Liver (tissue), 3 donors: ENCODE measurements around the gene ADAMTS5.

Source experiments
- RAD21 ChIP-seq, 2 donors: IDR thresholded peaks; 2 replicates each; pipeline ENCODE4 v1.6.1; 2016; ENCODE audit warnings: antibody characterized with exemption in 2 of 2, mild to moderate bottlenecking in 2 of 2
- SP1 ChIP-seq: IDR thresholded peaks from 2 replicates; pipeline ENCODE4 v1.6.1; 2018; ENCODE audit warnings: antibody characterized with exemption, mild to moderate bottlenecking
- TF ChIP-seq, protein P1 (sequence below): fragments of 150-350 bp; IDR thresholded peaks from 2 replicates; pipeline ENCODE4 v1.5.1; 2017; ENCODE audit warnings: improper control_type of control experiment, low read depth, low read length; ENCODE audit not compliant: missing input control
- donor health status: healthy.
- donor health status: healthy.

DNA sequence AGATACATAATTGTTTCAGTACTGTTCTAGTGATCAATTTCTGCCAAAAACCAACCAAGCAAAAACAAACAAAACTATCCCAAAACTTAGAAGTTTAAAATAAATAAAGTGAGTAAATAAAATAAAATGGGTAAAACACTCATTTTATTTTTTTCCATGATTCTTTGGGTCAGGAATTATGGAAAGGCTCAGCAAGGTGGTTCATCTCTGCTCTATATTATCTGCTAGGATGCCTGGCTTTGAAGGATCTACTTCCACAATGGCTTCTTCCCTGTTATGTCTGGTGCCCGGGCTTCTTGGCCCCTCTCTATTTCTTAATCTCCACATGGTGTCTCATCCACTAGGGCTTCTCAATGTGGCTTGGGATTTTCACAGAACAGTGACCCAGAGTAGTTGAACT, 92.5 kb downstream of the ADAMTS5 start:
- TF ChIP-seq SP1 (no peak), RAD21 (IDR thresholded peaks at IDR 0.05) (no peak)
- TF ChIP-seq, protein P1, sequence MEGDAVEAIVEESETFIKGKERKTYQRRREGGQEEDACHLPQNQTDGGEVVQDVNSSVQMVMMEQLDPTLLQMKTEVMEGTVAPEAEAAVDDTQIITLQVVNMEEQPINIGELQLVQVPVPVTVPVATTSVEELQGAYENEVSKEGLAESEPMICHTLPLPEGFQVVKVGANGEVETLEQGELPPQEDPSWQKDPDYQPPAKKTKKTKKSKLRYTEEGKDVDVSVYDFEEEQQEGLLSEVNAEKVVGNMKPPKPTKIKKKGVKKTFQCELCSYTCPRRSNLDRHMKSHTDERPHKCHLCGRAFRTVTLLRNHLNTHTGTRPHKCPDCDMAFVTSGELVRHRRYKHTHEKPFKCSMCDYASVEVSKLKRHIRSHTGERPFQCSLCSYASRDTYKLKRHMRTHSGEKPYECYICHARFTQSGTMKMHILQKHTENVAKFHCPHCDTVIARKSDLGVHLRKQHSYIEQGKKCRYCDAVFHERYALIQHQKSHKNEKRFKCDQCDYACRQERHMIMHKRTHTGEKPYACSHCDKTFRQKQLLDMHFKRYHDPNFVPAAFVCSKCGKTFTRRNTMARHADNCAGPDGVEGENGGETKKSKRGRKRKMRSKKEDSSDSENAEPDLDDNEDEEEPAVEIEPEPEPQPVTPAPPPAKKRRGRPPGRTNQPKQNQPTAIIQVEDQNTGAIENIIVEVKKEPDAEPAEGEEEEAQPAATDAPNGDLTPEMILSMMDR = no peak
